HG03066 (cell line): ENCODE measurements around the gene KLF16.

Experiments used
- ATAC-seq: cut with Tn5 transposase; IDR thresholded peaks from one replicate; pipeline ENCODE4 v1.9.1; 2021; ENCODE audit warnings: low read depth; ENCODE audit not compliant: unreplicated experiment

The KLF16 gene

DNA sequence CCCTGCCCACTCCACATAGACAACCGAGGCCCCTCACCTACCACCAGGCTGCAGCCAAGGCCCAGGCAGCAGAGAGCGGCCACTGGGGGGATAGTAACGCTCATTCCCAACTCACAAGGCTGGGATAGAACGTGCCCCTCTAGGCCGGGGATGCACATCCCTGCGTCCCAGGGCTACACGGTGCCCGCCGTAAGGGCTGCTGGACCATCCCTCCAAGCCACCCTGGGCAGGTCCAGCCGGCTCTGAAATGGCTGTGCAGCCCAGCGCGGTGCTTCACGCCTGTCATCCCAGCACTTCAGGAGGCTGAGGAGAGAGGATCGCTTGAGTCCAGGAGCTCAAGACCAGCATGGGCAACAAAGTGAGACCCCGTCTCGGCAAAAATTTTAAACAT is 18.3 kb downstream of the KLF16 start:
- ATAC-seq: no peak

DNA sequence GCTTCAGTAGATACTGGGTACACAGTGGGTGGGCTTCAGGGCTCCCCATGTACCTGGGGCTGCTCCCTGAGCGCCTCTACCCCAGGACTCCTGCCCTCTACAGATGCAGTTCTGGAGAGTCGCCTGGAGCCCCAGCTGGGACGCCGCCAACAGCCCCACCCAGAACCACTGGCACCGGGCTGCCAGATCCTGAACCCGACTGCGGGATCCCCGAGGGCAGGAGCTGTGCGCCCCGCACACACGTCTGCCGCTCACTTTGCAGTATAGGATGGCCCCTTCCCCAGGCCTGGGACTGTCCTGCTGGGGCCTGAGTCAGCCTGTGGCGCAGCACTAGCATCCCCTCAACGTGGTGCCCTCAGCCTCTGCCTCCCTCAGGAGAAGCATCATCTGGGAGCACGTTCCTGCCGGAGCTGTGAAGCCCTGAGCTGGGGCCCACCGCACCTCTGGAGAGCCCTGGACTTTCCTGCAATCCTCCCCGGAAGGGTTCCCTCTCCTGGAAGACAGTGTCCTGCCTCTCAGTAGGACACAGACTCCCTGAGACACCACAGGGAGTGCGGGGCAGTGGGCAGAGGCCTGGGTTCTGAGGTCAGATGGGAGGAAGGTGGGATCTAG is 18.8 kb downstream of the KLF16 start:
- ATAC-seq: no peak

DNA sequence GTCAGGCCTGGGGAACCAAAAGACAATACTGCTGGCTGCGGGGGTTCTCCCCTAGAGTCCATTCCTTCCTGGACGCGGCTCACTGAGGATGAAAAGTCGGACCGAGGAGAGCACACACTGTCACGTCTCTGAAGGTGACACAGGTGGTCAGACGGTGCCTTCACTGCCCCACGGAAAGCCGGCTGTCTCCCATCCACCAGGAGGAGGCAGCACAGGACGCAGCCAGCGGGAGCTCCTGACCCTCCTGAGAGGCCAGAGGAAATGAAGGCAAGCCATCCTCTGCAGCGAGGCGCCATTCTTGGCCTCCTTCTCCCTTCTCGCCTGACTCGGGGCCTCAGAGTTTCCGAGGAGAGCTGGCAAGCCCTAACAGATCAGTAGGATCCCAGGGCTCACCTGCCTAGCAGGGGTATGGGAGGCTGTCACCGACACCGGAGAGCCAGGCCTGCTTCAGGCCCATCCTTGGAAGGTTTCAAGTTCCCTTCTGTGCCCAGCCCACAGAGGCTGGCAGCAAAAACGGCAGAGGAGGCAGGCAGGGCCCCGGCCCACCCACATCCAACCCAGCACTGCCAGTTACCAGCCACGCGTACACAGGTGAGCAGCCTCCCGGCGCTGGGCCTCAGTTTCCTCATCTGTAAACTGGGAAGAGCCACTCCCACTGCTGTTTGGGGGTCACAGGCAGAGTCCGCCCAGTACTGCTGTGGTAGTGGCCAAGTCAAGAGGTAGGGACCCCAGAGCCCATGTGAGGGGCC is 19.6 kb downstream of the KLF16 start:
- no peak for ATAC-seq

DNA sequence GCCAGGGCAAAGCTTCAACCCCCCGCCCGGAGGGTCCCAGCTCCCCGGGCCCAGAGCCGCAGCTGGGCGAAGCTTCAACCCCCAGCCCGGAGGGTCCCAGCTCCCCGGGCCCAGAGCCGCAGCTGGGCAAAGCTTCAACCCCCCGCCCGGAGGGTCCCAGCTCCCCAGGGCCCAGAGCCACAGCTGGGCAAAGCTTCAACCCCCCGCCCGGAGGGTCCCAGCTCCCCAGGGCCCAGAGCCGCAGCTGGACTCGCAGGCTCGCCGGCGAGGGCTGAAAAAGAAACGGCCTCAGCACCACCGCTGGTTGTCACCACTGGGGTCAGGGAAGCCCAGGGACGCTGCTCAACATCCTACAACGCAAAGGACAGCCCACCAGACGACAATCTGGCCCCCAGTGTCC is 20.3 kb downstream of the KLF16 start:
- no peak for ATAC-seq

DNA sequence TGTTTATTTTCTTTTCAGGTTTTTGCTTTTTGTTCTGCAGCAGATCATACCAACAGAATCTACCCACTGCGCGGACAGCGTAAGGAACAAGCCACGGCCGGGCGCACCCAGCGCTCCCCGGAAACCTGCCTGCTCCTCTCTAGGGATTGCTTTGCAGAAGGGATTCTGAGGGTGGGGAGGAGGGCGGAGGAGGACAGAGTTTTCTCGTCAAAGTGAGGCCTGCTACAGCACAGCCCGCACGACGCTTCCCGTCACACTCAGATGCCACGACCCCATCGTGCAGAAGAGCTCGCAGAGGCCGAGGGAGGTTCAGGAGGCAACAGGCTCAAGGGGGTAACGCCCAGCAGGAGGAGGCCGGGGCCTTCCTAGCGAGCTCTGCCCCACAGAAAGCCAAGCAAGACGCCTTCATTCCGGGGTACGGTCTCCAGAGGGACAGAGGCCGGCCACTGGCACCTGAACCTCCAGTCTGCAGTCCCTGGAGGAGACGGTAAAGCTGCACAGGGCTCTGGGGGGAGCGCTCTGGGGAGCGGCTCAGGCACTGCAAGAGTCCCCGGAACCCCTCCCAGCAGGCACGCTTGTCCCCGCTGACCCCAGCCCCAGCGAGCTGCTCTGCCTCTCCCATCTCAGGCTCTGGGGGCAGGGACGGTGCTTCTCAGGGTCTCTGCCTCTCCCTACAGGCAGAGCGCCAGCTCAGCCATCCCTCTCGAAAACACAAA is 22.0 kb downstream of the KLF16 start:
- ATAC-seq: no peak

DNA sequence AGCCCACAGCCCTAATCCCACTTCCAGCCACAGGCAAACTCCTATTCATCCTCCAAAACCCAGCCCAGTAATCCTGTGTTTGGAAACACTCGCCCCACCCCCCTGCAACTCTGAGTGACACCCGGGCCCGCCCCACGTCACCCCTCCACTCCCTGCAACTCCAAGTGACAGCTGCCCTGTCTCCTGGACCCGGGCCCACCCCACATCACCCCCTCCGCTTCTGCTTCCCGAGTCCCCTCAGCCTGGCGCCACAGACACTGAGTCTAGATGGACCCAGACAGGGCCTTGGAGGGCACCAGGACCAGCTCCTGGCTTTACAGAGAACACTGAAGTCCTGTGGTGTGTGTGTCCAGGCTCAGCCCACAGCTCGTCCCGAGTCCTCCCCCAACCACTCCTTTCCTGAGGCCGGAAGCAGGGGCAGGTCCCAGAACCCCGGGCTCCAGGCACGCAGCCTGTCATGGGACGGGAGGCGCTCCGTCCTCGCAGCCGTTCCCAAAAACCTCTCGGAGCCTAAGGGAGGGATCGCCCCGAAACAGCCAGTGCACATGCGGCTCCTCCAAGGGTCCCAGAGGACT is 22.8 kb downstream of the KLF16 start:
- ATAC-seq: no peak

DNA sequence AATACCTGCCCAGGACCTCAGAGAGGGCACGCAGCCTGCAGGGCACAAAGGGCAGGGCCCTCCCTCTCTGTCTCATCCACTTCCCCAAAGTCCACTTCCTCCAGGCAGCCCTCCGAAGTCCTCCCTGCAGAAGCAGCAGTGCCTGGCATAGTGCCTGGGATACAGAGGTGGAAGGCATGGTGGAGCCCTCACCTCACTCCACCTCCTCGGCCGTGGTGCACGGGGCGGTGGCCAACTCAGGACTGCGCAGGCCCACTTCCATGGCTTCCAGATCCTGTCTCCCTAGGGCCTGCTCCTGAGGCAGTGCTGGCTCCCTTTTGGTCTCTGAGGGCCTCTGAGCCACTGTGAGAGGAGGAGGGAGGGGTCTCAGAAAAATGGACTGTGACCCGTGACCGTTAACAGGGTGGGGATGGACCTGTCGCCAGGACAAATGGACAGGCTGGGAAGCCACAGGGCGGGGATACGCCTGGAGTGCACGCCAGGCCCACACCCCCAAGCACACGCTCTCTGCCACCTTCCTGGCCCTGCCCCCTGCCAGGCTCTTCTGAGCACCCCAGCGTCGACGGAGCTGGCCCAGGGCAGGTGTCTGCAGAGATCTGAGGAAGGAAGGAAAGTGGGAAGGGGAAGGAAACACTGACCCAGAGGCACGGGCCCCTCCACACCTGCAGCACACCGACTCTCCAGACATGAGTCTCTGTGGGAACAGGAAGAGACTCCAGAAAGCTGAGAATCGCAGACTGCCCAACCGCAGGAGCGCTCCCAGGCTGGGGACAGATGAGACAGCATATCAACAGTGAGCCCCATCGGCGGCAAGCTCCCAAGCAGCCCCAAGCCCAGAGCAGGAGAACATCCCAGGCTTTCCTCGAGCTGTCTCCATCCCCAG is 23.5 kb downstream of the KLF16 start:
- no peak for ATAC-seq

DNA sequence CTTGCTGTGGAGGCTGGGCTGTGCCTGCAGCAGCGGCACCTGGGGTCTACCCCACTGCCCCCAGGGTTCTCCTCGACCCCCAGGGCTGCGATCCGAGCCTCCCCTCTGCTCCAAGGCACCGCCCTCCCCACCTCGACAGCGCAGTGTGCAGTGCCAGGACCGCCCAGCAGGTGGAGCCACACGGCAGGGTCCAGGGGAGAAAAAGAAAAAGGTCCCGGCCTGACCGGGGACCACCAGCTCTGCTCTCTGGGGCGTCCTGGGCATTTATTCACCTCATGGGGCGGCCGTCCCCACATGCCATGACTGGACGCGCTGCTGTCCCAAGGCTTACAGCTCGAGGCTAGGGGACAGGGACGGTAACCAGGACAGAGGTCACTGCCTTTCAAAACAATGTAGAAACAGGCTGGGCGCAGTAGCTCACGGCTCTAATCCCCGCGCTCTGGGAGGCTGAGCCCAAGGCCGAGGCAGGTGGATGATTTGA is 25.7 kb downstream of the KLF16 start:
- ATAC-seq: no peak

DNA sequence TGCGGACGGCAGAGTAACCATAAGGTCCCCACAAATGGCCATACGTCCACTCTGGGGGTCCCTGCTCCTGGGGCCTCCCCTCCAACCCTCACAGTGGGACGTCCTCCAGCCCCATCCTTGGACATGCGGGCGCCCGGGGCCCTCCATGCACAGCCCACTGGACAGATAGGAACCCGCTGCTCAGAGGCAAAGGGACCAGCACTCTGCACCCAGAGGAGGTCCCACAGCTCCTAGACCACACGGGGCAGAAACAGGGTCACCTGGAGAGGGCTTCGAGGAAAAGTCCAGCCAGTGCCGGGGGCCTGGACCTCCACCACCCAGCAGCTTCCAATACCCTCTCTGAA is 26.2 kb downstream of the KLF16 start:
- no peak for ATAC-seq

DNA sequence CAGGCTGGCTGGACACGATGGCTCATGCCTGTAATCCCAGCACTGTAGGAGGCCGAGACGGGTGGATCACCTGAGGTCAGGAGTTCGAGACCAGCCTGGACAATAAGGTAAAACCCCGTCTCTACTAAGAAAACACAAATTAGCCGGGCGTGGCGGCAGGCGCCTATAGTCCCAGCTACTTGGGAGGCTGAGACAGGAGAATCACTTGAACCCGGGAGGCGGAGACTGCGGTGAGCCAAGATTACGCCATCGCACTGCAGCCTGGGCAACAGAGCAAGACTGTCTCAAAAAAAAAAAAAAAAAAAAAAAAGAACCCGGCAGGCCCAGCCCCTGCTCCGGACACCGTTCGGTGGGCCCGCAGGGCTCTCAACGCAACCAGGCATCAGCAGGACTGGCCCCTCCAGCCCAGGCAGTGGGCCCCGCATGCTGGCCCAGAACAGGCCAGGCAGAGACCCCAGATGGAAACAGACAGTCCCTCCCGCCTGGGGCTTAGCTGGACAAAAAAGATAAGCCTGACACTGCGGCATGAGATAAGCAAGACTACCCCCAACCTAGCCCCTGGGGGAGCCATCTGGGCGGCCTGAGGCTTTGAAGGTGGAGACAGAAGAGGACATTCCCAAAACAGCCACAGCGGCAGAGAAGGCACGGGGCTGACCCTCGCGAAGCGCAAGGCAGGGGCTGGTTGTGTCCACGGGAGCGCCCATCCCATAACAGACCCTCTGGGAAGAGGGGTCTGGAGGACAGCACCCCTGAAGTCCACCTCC is 26.7 kb downstream of the KLF16 start:
- no peak for ATAC-seq

DNA sequence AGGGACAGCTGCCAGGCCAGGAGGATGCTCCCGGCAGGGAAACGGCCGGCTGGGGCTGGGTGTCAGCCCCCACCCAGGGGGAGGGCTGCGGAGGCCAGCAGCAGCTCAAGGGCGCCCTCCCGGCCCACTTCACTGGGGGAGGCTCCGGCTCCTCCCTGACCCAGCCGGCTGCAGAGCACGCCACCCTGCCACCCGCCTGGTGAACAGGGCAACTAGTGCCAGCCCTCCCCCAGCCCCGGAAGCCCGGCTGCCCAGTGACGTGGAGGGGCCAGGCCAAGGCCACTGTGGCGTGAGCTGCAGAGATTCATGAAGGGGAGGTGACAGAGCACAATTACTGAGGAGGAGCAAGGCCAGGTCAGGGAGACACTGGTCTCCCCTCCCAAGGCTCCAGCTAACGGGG is 29.8 kb downstream of the KLF16 start:
- ATAC-seq: no peak

DNA sequence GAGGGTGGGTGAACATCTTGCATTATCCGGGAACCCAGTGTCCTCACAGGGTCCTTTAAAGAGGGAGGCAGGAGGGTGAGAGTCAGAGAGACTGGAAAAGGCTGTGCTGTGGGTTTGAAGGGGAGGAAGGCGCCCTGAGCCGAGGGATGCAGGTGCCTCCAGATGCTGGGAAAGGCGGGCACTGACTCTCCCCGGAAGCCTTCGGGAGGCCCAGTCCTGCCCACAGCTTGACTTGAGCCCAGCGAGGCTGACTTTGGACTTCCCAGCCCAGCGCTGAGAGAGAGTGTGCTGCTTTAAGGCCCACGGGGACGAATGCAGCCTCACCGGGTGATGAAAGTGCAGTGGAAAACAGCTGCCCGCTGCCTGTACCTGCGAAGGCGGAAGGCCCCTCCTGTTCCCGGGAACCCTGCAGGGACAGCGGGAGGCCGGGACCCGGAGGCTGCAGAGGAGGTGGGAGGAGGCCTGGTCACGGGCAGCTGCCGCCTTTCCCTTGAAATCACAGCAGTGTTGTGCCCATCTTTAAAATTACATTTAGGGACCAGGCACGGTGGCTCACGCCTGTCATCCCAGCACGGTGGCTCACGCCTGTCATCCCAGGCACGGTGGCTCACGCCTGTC is 31.2 kb downstream of the KLF16 start:
- no peak for ATAC-seq

DNA sequence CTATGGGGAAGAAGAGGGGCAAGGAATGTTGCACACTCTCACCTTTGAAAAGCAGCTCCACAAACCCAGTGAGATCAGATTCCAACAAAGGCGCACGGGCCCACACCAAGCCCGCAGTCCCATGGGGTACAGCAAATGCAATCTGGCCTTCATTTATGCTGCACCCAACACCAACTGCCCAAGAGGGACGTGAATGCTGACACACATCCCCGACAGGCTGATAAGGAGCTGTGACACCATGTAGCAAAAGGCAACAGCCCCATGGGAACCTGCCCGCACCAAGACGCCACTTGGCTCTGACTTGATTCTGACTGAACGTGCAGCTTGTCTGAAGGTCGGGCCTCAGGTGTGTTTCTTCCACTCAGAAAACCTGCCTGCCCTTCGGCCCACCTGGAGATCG is 32.4 kb downstream of the KLF16 start:
- ATAC-seq: no peak

DNA sequence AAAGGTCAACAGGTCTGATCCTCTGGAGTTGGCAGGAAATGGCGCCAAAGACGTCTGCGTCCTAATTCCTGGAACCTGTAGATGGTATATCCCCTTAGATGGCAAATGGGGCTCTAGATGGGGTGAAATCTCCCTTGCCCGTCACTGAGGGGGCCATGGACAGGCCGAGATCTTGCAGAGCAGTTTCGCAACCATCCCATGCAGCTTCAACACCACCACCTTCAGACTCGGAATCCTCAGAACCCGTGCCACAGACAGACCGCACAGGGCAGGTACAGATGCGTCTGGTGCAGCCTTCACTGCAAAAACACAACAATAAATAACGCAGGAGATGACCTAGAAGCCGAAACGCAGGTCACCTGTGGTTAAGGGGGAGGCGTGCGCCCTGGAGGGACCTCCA is 32.8 kb downstream of the KLF16 start:
- ATAC-seq: no peak

DNA sequence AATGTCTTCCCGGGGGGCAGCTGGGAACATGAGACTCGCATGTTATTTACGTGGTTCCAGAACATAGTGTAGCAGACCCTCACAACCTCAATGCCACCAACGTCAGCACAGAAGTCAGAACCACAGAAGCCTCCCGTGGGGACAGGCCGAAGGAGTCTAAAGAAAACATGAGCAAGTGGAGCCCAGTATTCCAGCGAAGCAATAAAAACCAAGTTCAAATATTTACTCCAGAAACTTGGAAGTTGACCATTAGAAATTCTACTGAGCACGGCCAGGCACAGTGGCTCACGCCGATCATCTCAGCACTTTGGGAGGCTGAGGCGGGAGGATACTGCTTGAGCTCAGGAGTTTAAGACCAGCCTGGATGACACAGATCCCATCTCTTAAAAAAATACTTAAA is 33.4 kb downstream of the KLF16 start:
- no peak for ATAC-seq

DNA sequence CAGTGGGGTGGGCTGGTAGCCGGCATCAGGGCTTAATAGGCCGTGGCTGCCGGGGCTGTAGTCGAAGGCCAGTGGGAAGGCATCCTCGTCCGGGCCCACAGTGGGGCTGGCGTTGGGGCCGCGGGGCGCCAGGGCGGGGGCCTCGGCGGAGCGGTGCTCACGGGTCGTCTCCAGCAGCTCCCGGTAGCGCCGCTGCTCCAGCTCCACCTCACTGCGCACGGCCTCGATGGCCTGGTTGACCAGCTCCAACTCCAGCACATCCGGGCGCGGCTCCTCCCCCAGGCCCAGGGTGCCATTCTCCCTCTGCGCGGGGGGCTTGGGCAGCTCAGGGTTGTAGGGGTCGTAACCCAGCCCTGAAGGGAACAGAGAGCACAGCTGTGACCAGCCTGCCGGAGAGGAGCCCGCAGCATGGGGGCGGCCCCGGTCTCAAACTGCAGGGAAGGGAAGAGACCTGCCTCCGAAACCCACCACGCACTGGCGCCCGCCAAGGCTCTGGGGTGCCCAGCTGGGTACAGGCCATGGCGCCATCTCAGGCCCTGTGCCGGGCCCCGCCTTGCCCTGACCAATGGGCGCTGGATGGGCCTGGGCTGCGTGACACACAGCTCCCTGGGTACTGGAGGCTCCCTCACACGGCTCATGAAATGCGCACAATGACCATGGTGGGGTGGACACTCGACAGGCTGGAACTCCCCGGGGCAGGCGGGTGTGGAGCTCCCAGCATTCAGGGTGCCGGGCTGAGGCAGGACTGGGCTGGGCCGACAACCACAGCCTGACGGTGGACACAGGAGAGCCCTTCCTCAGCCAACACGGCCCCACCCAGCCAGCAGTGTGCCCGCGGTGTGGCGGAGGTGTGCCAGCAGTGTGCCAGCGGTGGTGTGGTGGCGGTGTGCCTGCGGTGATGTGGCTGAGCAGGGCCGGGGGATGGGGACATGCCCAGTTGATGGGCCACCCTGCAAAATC is 34.8 kb downstream of the KLF16 start:
- ATAC-seq: no peak

DNA sequence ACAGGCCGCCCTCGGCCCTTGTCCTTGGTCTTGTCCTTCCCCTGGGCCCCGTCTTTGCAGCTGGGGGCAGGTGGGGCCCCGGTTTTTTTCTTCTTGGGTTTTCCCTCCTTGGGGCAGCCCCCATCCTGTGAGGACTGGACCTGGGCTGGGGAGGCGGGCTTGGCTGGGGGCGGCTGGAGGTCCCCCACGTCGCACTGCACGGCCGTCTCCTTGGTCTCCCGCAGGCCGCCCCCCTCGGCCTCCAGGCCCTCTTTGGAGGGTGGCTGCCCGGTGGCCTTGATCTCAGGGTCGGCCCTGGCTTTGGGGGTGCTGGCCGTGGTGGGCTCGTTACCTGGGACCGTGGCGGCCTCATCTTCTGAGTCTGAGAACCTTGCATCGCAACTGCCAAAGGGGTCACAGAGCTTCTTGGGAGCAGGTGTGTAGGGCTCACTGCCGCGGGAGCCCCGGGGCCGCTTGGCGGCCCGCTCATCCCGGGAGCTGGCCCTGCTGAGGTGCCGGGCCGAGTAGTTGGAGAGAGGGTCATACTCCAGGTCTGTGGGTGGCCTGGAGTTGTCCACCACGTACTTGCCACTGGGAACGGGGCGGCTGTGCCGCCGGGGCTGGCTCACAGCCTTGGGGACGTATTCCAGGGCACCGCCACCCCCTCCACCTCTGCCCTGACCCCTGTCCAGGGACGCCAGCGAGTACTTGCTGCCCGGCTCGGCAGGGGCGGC is 35.7 kb downstream of the KLF16 start:
- ATAC-seq: no peak
